Ramos (cell line): Measurements from ENCODE around the gene KIF1A.
"Not testable (repeated sequence)": the region's sequence is repeated elsewhere in the genome, so short reads cannot be mapped to it uniquely, and the experiment has no call there.

Experiments
- in situ Hi-C: fragments of 300-500 bp; cut with MboI; formaldehyde crosslinking; loops from one replicate; pipeline ENCODE4 v1.14.3; 2022; ENCODE audit warnings: low sequenced_read_pairs; ENCODE audit not compliant: unreplicated experiment

KIF1A gene

DNA sequence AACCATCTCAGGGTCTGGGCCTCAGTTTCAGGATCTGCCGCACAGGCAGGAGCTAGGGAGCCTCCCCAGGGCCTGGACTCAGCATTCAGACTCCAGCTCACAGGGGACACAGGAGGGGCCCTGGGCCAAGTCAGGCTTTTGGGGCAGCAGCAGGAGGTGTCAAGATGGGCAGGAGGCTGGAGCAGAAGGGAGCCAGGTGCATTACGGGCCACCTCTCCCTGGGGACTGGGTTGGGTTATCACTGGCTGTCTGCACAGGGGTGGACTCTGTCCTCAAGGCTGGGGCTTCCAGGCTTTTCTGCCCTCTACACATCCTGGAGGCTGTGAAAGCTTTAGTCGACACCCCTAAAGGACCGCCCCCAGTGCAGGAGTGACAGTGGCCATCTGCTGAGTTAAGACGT, 108.3 kb downstream of the KIF1A start:
- in situ Hi-C loops, result loop anchor here (25.0 kb wide), 1 partner anchor 199 kb away; no protein-coding TSS in a partner anchor

DNA sequence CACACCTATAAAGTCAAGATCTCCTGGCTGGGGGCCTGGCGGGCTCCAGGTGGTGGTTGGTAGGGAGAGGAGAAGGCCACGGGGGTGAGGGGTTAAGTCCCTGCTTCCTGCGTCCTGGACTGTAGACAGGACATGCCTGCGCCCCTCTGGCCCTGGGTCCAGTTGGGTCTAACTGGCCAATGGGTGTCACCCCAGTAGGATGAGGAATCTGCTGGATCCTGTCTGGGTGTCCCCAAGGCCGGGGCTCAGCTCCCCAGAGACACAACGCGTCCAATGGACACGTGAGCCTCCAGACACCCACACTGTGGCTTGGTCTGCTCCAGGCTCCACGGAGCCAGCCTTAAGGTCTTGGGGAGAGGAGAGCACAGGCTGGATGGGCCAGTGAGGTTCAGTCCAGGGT, 108.7 kb downstream of the KIF1A start:
- in situ Hi-C loops, result loop anchor here (25.0 kb wide), 1 partner anchor 199 kb away; no protein-coding TSS in a partner anchor

DNA sequence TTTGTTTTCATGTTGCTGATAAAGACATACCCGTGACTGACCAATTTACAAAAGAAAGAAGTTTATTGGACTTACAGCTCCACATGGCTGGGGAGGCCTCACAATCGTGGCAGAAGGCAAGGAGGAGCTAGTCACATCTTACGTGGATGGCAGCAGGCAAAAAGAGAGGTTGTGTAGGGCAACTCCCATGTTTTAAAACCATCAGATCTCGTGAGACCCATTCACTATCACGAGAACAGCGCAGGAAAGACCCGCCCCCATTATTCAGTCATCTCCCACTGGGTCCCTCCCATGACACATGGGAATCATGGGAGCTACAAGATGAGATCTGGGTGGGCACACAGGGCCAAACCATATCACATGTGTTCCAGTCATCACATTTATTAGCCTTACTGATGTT, 111.6 kb downstream of the KIF1A start:
- in situ Hi-C loops, result loop anchor here (25.0 kb wide), 1 partner anchor 196 kb away; no protein-coding TSS in a partner anchor

DNA sequence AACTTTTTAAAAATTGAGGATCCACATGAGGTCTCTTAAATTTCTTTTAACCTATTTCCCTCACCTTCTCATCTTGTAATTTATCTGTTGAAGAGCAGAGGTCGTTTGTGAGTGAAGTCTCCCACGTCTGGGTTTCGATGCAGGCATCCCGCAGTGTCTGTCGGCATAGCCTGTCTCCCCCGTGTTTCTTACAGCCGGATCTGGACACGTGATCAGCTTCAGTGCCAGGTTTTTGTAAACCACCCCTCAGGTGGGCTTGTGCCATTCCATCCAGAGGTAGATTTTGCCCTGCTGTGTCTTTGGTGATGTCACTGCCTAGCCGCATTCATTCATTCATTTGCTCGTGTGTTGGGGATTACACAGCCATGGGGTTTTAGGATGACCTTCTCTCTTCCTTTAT, 112.2 kb downstream of the KIF1A start:
- in situ Hi-C loops, result loop anchor here (25.0 kb wide), 1 partner anchor 196 kb away; no protein-coding TSS in a partner anchor

DNA sequence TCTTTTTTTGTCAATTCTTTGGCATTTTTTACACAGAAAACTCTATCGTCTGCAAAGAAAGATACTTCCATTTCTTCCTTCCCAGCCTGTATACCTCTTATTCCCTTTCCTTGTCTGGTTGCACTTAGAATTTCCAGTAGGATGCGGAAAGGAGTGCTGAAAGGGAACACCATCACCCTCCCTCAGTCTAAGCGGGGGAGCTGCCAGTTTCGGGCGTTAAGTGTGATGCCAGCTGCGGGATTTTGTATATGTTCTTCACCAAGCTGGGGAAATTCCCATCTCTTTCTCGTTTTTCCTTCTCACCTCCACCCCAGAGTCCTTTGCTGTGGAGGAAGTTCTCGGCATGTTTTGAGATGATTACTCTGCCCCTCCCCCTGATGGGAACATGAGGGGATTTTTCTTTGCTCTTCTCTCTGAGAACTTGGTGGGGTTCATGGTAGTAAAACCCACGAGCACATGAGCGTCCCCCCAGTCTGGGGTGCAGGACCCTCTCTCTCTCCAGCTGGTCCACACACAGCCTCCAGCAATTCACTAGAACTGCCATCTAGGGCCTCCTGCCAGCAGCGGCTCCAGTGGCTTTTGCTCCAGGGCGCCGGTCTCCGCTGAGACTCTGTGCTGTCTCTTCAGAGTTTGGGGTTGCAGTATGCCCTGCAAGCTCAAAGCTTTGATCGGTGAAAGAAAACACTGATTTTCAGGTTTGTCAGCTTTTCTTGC, 112.8 kb downstream of the KIF1A start:
- in situ Hi-C loops, result loop anchor here (25.0 kb wide), 1 partner anchor 195 kb away; no protein-coding TSS in a partner anchor

DNA sequence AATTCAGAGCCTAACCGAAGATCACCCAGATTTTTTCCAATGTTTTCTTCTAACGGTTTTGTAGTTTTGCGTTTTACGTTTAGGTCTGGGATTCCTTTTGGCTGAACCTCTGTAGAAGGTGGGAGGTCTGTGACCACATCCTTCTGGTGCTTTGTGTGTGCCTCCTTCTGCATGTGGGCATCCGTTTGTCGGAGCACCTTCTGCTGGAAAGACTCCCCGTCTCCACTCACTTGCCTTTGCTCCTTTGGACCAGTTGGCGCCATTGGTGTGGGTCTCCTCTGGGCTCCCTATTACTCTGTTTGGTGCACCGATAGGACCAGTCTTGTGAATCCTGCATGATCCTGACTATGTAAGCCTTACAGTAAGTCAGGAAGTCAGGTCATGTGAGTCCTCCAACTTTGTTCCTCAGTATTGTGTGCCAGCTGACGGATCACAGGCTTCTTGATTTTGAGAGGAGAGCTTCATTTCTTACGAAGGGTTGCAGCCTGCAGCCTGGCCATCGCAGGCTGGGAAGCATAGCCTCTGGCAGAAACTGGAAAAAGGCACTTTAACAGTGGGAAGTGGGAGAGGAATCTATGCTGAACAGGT, 114.7 kb downstream of the KIF1A start:
- in situ Hi-C loops, result loop anchor here (25.0 kb wide), 1 partner anchor 193 kb away; no protein-coding TSS in a partner anchor

DNA sequence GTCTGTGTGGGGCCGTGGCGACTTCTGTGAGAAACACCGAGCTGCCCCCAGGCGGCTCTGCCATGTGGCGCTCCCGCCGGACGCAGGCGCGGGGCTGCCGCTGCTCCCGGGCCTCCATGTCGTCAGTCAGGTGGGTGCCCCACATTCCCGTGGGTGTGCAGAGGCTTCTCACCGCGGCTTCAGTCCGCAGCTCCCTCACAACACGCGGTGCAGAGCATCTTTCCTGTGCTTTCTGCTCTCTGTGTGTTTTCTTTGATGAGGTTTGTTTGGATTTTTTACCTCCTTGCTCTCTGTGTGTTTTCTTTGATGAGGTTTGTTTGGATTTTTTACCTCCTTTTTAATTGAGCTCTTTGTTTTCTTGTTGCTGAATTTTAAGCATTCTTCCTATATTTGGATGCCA, 115.4 kb downstream of the KIF1A start:
- in situ Hi-C loops, result loop anchor here (25.0 kb wide), 1 partner anchor 192 kb away; no protein-coding TSS in a partner anchor

DNA sequence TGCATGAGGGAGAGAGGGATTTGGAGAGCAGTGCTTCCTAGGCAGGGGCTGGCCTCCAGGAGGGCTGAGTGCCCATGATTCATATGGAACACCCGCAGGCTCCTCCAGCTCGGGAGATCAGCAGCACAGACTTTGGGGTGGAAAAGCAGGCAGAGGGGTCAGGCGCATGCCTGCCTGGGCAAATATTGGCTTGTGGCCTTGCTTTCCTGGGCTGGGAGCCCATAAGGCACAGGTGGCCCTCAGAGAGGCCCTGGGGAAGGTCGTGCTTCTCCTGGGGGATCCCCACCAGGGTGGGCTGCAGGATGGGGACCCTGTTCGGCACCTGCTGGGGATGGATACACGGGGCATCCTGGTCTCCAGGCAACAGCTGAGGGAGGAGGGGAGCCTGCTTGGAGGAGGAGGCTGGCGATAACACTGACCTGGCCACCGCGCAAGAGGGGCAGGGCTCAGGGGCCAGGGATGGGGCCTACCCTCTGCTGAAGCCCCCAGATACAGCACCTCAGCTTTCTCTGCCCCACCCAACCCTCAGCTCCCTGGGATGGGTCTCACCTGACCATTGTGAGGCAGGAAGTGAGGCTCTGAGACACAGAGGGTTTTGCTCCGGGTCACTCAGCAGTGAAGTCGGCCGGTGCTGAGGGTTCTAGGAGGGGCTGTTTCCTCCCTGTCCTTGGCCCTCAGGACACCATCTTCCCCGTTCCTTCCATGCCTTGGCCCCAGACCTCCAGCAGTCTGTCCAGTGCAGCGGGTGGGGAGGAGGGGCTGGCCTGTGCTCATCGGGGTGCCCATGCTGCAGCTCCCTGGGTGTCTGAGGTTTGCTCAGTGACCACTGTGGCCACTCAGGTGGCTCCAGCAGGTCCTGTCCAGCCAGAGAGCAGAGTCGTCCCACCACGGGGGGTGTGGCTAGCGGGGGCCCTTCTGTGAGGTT, 116.3 kb downstream of the KIF1A start:
- in situ Hi-C loops, result loop anchor here (25.0 kb wide), 1 partner anchor 191 kb away; no protein-coding TSS in a partner anchor

DNA sequence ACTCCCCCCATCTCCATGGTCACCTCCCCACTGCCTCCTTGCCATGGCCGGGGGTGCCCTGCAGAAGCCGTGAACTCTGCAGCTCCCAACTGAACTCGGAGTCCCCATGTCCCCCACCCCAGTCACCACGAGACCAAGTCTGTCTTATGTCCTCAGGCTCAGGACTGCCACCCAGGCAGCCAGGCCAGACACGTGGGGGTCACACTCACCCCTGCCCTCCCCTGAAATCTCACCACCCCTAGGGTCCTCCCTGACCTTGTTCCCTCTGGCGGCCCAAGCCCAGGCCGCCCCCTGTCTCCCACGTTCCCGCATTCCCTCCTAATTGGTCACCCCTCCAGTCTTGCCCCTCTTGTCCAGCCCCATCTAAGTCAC, 117.4 kb downstream of the KIF1A start:
- in situ Hi-C loops, result loop anchor here (25.0 kb wide), 1 partner anchor 190 kb away; no protein-coding TSS in a partner anchor

DNA sequence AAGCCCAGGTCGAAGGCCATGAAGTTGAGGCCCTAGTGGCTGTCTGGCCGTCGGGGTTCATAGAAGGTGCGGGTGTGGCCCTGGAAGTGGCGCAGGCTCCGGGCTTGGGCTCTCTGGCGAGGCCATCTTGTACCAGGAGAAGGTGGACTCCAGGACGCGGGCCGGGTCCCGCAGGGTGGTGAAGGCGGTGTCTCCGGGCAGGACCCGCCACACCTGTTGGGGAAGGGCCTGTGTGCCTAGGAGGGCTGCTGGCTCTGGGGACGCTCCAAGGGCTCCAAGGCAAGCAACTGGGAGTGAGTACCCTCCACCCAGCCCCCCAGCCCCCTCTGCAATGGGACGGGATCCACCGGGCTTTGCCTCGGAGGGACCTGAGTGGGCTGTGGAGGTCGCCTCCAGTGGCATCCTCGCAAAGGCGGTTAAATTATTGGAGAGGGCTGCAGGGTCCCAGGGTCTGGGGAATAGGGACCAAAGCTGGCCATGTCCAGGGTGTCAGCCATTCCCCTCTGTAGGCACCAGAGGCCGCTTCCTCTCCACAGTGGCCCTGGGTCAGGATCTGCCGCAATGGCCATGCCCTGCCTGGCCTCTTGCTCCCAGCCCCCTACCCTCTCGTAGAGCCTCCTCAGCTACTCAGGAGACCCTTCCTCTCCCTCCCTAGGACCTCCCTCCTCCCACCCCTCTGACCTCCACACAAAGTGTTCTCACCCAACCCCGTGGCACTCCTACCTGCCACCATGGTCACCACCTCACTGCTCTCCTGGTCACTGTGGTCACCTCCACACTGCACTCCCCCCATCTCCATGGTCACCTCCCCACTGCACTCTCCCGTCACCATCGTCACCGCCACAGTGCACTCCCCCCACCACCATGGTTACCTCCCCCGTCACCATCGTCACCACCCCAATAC, 118.0 kb downstream of the KIF1A start:
- in situ Hi-C loops, result loop anchor here (25.0 kb wide), 1 partner anchor 190 kb away; no protein-coding TSS in a partner anchor

DNA sequence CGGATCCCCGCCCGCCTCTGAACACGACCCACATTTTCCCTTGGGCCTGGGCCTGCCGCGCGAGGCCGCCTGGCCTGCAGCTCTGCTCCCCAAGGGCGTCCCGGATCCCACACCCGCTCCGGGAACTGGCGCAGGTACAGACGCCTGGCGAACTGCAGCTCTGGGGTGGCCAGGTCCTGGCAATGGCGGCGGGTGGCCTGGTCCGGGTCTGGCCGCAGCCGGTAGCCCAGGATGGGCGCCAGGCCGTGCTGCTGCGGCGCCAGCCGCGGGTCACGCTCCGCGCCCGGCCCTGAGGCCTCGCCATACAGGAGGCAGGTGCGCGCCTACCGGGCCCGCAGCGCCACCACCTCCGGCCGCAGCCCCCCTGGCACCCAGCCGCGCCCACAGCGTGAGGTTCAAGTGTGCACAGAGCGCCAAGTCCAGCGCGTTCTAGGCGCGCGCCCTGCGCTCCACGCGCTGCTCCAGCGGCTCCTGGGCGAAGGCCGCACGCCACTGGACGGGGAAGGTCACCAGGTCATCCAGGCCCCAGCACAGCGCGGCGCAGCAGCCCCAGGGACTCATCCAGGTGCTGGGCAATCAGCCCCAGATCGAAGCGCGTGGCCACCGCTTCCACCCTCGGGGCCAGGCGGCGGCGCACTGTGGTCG, 118.8 kb downstream of the KIF1A start:
- in situ Hi-C loops, result loop anchor here (25.0 kb wide), 1 partner anchor 189 kb away; no protein-coding TSS in a partner anchor

DNA sequence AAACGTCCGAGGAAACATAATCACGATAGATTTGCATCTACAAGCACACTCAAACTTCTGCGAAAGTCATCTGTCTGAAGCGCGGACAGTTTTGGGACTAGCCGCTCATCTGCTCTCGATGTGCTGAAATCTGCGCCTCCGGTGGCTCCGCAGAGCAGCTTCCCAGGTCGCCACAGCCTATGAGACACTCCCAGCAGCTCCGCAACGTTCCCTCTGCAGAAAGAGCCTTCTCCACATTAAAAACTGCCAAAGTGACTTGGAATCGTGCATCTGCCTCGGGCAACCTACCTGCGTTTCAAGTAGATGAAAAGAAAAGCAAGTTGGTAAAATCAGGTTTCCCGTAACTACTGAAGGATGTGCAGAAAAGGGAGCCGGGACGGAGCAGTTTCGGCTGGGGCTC, 119.4 kb downstream of the KIF1A start:
- in situ Hi-C loops, result loop anchor here (25.0 kb wide), 1 partner anchor 188 kb away; no protein-coding TSS in a partner anchor

DNA sequence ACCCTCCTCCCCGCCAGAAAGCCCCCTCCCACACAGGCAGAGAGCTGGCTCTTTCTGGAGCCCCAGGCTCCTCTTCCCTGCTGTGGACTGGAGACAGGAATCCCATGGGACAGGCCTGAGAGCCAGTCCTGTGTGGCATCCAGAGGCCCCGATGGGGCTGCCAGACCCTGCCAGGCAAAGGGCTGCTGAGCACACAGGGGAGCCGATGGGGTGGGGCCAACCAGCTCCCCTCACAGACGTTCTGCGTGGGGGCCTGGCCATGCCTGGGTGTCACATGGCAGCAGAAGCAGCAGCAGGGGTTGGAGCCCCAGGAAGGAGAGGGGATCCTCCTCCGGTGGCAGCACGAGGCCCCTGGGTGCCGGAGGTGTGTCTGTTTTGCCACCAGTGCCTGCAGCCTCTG, 120.2 kb downstream of the KIF1A start:
- in situ Hi-C loops, result loop anchor here (25.0 kb wide), 1 partner anchor 188 kb away; no protein-coding TSS in a partner anchor

DNA sequence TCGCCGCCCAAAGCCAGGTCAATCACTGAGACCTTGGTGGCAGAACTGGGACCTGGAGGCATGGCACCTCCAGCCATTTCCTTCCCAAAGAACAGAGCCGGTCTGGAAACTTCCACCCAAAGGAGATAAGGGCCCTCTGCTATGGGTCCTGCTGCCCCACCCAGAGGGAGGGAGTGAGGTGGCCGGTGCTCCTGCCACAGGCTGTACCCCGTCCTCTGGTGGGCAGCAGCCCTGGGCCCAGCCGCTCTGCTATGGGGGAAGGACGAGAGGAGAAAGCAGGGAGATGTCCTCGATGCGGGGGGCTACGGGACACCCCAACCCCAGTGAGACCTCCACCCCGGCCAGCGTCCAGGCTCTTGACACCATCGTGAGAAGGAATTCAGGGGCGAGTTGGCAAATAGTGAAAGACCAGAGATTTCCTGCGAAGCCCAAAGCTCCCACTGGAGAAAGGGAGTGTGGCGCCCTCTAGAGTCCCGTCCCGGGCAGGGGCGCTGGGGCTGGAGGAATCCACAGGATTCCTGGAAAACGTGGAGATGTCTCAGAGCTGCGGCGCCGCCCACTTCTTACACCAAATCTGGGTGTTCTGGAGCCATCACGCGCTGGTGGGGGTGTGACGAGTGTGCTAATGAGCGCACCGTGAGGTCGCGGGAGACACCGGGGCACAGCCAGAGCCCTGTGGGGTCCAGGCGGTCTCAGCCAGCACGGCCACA, 121.0 kb downstream of the KIF1A start:
- in situ Hi-C loops, result not testable (repeated sequence)

DNA sequence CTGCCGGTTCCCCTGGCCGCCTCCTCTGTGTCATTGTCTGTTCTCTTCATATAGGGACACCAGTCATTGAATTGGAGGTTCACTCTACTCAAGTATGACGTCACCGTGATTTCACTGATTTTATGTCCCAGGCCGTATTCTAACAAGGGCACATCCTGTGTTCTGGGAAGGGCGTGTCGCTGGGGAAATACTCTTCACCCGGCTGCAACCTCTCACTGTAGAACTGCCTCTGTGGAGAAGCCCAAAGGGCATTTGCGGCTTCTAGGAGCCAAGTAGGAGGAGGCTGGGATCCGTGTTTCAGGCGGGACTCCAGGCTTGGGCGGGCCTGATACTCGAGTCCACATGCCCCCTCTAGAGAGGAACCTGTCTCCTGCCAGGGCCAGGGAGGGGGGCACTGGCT, 123.5 kb downstream of the KIF1A start:
- in situ Hi-C loops, result not testable (repeated sequence)

DNA sequence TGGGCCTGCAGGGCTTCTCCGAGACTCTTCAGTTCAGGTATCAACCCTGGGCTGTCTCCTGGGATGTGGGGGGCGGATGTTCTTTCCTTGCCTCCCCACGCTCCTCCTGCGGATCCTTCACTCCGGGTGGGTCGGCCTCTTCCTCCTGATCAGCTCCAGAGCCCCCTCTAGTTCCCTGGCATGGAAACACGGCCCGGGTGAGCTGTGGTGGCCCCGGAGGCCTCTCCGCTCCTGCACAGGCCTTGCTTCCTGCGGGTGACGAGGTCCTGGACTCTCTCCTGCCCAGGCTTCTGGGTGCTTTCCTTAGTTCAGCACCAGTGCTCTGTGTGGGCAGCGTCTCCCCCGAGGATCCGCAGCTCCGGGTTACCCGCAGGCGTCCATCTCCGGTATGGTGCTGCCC, 124.4 kb downstream of the KIF1A start:
- in situ Hi-C loops, result not testable (repeated sequence)

DNA sequence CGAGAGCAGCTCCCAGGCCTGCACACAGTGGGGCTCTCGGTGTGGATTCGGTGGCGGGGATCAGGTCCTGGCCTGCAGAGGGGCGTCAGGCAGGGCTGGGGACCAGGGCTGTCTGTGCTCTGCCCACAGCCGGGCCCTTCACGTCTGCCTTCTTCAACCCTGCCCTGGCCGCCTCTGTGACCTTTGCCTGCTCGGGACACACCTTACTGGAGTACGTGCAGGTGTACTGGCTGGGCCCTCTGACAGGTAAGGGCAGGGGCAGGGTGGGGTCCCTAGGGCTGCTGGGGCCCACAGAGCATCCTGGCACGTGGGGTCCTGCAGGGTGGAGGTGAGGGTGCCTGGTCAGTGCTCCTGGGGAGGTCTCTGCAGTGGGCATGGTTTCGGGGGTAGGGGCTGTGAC, 125.7 kb downstream of the KIF1A start:
- in situ Hi-C loops, result not testable (repeated sequence)
